Gastroesophageal sphincter (tissue), 3 donors: ENCODE data around the gene PCNX4.

Experiments used
- CTCF ChIP-seq, 4 experiments: fragments of 200-600 bp in 2 of 4; fragments of 450-650 bp in 2 of 4; sonication (generic) in 1 of 4; IDR thresholded peaks; one replicate each; pipeline ENCODE4 v1.5.1; 2017 to 2019; ENCODE audit warnings: antibody characterized with exemption in 4 of 4, mild to moderate bottlenecking in 2 of 4, moderate library complexity in 2 of 4
- POLR2A ChIP-seq, 2 donors: fragments of 450-650 bp; IDR thresholded peaks; one replicate each; pipeline ENCODE4 v1.6.1; 2017; ENCODE audit warnings: antibody characterized with exemption in 2 of 2, mild to moderate bottlenecking in 2 of 2, moderate library complexity in 1 of 2

DNA sequence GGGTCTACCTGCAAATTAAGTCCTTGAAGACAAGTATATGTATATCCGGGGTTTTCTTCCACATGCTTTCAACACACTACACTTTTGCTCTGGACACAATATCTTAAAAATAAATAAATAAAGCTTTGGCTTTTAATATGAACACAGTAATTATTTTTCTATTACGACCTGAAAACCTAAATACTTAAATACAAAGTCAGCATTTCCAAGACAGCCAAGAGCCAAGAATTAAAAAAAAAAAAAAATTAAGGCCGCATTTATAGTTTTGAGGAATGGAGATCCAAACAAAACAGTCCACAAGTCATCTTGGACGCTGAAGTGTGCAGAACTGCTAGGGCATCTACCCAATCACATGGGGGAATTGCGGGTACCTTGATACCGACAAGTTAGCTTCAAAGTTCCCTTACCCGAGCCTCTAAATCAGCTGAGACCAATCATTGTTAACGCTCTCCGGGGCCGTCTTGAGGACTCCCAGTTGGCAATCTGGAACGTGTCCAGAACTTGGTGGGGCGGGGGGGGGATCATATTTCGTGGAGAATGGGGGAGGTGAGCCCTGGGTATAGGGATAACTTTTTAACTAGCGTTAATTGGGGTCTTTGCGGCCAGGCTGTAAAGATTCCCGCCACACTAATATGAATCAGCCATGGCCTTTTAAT, 731 bp upstream of the PCNX4 start:
- TF ChIP-seq POLR2A (IDR thresholded peaks at IDR 0.05) = no peak
- TF ChIP-seq CTCF (IDR thresholded peaks at IDR 0.05) = no peak
